NB4 (cell line): ENCODE measurements around the gene OPCML.

Experiments used
- POLR2A ChIP-seq: IDR thresholded peaks from 2 replicates; pipeline ENCODE4 v1.6.1; 2011; ENCODE audit warnings: mild to moderate bottlenecking; ENCODE audit not compliant: insufficient read length; ENCODE audit errors: extremely low read depth
- TF ChIP-seq, protein P1 (sequence below): IDR thresholded peaks from one replicate; pipeline ENCODE4 v1.5.1; 2012; ENCODE audit warnings: low read depth, low read length

DNA sequence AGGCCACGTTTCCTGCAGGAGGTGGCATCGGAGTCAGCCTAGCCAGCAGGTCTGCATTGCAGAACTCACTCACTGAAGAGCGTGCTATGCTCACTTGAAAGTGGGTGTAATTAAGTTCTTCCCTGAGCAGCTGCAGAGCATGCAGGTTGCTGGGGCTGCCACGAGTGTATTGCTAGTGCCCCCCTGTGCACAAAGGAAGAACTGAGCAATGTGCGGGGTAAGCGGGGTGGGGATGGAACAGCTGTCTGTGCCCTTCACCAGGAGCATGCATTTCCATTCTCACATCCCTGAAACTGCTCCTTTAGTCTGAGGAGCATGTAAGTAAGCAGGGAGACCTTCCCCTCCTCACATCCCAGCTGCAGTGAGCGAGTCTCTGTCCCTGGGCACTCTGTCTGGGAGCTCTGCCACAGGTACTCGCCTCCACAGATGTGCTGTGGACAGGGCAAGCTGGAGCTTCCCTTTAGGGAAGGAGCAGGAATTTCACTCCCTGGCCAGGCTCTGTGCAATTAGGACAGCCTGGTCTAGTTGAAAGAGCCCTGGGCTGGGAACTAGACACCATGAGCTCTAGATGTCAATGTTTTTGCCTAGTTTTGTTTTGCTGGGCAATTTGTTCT lies 1130.1 kb downstream of the OPCML start:
- TF ChIP-seq, protein P1, sequence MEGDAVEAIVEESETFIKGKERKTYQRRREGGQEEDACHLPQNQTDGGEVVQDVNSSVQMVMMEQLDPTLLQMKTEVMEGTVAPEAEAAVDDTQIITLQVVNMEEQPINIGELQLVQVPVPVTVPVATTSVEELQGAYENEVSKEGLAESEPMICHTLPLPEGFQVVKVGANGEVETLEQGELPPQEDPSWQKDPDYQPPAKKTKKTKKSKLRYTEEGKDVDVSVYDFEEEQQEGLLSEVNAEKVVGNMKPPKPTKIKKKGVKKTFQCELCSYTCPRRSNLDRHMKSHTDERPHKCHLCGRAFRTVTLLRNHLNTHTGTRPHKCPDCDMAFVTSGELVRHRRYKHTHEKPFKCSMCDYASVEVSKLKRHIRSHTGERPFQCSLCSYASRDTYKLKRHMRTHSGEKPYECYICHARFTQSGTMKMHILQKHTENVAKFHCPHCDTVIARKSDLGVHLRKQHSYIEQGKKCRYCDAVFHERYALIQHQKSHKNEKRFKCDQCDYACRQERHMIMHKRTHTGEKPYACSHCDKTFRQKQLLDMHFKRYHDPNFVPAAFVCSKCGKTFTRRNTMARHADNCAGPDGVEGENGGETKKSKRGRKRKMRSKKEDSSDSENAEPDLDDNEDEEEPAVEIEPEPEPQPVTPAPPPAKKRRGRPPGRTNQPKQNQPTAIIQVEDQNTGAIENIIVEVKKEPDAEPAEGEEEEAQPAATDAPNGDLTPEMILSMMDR = peak; percentile 39
- TF ChIP-seq POLR2A = no peak
